K562 (cell line): ENCODE measurements around the gene CUTA. TPM values are rescaled to one million over a fixed set of nuclear protein-coding genes. Genes with fewer than 3 reads are reported as not detected.

ENCODE experiments used
- E2F6 ChIP-seq, 2 experiments: IDR thresholded peaks; 2 replicates each; pipeline ENCODE4 v1.6.1; 2011; ENCODE audit warnings: borderline replicate concordance in 1 of 2, control low read depth in 1 of 2, low read depth in 1 of 2, low read length in 1 of 2, mild to moderate bottlenecking in 1 of 2, mixed read lengths in 1 of 2, moderate library complexity in 1 of 2; ENCODE audit not compliant: insufficient read depth in 1 of 2, insufficient read length in 1 of 2, poor library complexity in 1 of 2, severe bottlenecking in 1 of 2; ENCODE audit errors: extremely low read depth in 1 of 2
- EZH2 ChIP-seq: IDR thresholded peaks from 2 replicates; pipeline ENCODE4 v1.6.1; 2012; ENCODE audit warnings: low read depth, mild to moderate bottlenecking, inconsistent platforms, low read length, borderline replicate concordance
- FOXJ2 ChIP-seq: fragments of 200-800 bp; sonication (Bioruptor generic); IDR thresholded peaks from 2 replicates; pipeline ENCODE4 v1.6.1; 2016; ENCODE audit warnings: missing genetic modification characterization, missing compliant biosample characterization
- GABPB1 ChIP-seq: sonication (generic); formaldehyde crosslinking; IDR thresholded peaks from 2 replicates; pipeline ENCODE4 v1.8.0; 2022; ENCODE audit warnings: mild to moderate bottlenecking, missing genetic modification reagents
- HMBOX1 ChIP-seq: sonication (generic); IDR thresholded peaks from 2 replicates; pipeline ENCODE4 v1.6.1; 2016
- IFI16 ChIP-seq: fragments of 250-450 bp; sonication (Bioruptor Pico); IDR thresholded peaks from 2 replicates; pipeline ENCODE4 v2.1.2; 2022; ENCODE audit warnings: mild to moderate bottlenecking, inconsistent platforms
- IRF1 ChIP-seq: sonication (generic); formaldehyde crosslinking; IDR thresholded peaks from 2 replicates; pipeline ENCODE4 v1.8.0; 2022; ENCODE audit warnings: missing genetic modification reagents, mild to moderate bottlenecking, borderline replicate concordance
- MCM2 ChIP-seq: fragments of 450-650 bp; IDR thresholded peaks from 2 replicates; pipeline ENCODE4 v1.6.1; 2017; ENCODE audit warnings: low read depth, mild to moderate bottlenecking
- NELFE ChIP-seq: IDR thresholded peaks from 2 replicates; pipeline ENCODE4 v1.6.1; 2011; ENCODE audit warnings: mild to moderate bottlenecking; ENCODE audit not compliant: insufficient read depth, insufficient read length
- NR2C2 ChIP-seq, 2 experiments: fragments of 200-800 bp in 1 of 2; sonication (Bioruptor generic) in 1 of 2; sonication (generic) in 1 of 2; formaldehyde crosslinking in 1 of 2; IDR thresholded peaks; 2 replicates each; pipeline versions ENCODE4 v1.6.1 to v1.8.0; 2016 to 2022; ENCODE audit warnings: mild to moderate bottlenecking in 1 of 2, missing compliant biosample characterization in 1 of 2, missing genetic modification characterization in 1 of 2, missing genetic modification reagents in 1 of 2
- PHB2 ChIP-seq: fragments of 450-650 bp; IDR thresholded peaks from 2 replicates; pipeline ENCODE4 v1.6.1; 2017; ENCODE audit warnings: low read depth
- PPARD ChIP-seq: fragments of 250-450 bp; sonication (Bioruptor Pico); IDR thresholded peaks from 2 replicates; pipeline ENCODE4 v1.8.0; 2022; ENCODE audit warnings: inconsistent platforms, mild to moderate bottlenecking, moderate library complexity
- SNAPC5 ChIP-seq: fragments of 250-450 bp; sonication (Bioruptor Pico); IDR thresholded peaks from 2 replicates; pipeline ENCODE4 v1.8.0; 2021; ENCODE audit warnings: moderate library complexity, mild to moderate bottlenecking, inconsistent platforms
- THAP12 ChIP-seq: fragments of 250-450 bp; sonication (Bioruptor Pico); IDR thresholded peaks from 2 replicates; pipeline ENCODE4 v1.9.0; 2021; ENCODE audit warnings: mild to moderate bottlenecking, inconsistent platforms
- ZBTB9 ChIP-seq: fragments of 450-650 bp; formaldehyde crosslinking; IDR thresholded peaks from 2 replicates; pipeline ENCODE4 v1.4.0; 2020; ENCODE audit warnings: mild to moderate bottlenecking, moderate library complexity
- ZNF184 ChIP-seq: sonication (generic); formaldehyde crosslinking; IDR thresholded peaks from 2 replicates; pipeline ENCODE4 v1.5.0; 2020; ENCODE audit warnings: missing genetic modification reagents
- ZNF197 ChIP-seq: fragments of 200-800 bp; sonication (Bioruptor generic); IDR thresholded peaks from 2 replicates; pipeline ENCODE4 v1.6.1; 2016; ENCODE audit warnings: low read depth, missing genetic modification characterization, missing compliant biosample characterization
- ZNF511 ChIP-seq: sonication (generic); formaldehyde crosslinking; IDR thresholded peaks from 2 replicates; pipeline ENCODE4 v1.8.0; 2022; ENCODE audit warnings: mild to moderate bottlenecking, missing genetic modification reagents
- ZNF785 ChIP-seq: fragments of 250-450 bp; sonication (Bioruptor Pico); IDR thresholded peaks from 2 replicates; pipeline ENCODE4 v1.4.0; 2020; ENCODE audit warnings: mild to moderate bottlenecking
- polyA plus RNA-seq, 8 experiments: library from polyadenylated mRNA; depleted of rRNA in 4 of 8; stranded (reverse) in 5 of 8; unstranded in 3 of 8; fragments of >200 nt; fragmentation: Nextera tagmentation in 2 of 8; fragmentation: Illumina TruSeq in 1 of 8; extraction: Ambion mirVana in 2 of 8; extraction: Trizol in 1 of 8; gene quantifications; 2 replicates each; pipeline versions ENCODE4 v1.2.1 to v1.2.3, GENCODE V29; 2011 to 2014; ENCODE audit warnings: inconsistent platforms in 1 of 8, missing spikeins in 1 of 8
- total RNA-seq, 7 experiments: library from RNA; depleted of rRNA in 6 of 7; stranded (reverse); fragments of >200 nt in 6 of 7; fragmentation: Illumina TruSeq in 2 of 7; extraction: Trizol in 2 of 7; gene quantifications; 2 replicates each; pipeline versions ENCODE4 v1.2.1 to v1.2.3, GENCODE V29; 2011 to 2021; ENCODE audit warnings: low replicate concordance in 1 of 7

The CUTA gene
- total and polyA plus RNA-seq, 9 of the 15 experiments (the other 6 are each of a cell fraction or from before 2014, with no cell fraction given): 166 to 682 (median 310) TPM

GRCh38 chr6:33425668-33426577 lies 8.0 kb upstream of the CUTA start (continued):
- TF ChIP-seq IFI16 (CRISPR knock-in tag) (no peak), THAP12 (CRISPR knock-in tag) (no peak), GABPB1 (peak; percentile 68), ZNF197 (CRISPR knock-in tag) (no peak), ZNF184 (no peak), HMBOX1 (no peak), FOXJ2 (tag) (no peak), SNAPC5 (no peak), PHB2 (no peak), ZBTB9 (no peak), EZH2 (no peak), PPARD (CRISPR knock-in tag) (no peak), MCM2 (no peak), NELFE (no peak), NR2C2 (CRISPR knock-in tag; IDR thresholded peaks at IDR 0.05) (peak; percentile 68; the same call in 1 of the 2 replicates), NR2C2 (tag; IDR thresholded peaks at IDR 0.05) (peak; percentile 91), ZNF785 (CRISPR knock-in tag) (no peak), ZNF511 (no peak), E2F6 (IDR thresholded peaks at IDR 0.05; ENCODE audit: borderline replicate concordance in 1 of 2, extremely low read depth in 1 of 2, insufficient read depth in 1 of 2, insufficient read length in 1 of 2, low read depth in 1 of 2, low read length in 1 of 2, poor library complexity in 1 of 2, severe bottlenecking in 1 of 2) (peak; percentile 89 to 95), IRF1 (CRISPR knock-in tag) (no peak)
